Mammary epithelial cell (primary cell): Measurements from ENCODE around the gene CTF1.

Experiments
- CTCF ChIP-seq, 2 donors: IDR thresholded peaks in 1 of 2; conservative IDR thresholded peaks in 1 of 2; 2 replicates each; pipeline ENCODE4 v1.5.1; 2011 to 2012; ENCODE audit warnings: inconsistent platforms in 2 of 2, low read length in 2 of 2, mild to moderate bottlenecking in 2 of 2, control low read depth in 1 of 2, low read depth in 1 of 2; ENCODE audit not compliant: insufficient read depth in 1 of 2; ENCODE audit errors: extremely low read depth in 1 of 2
- EZH2 ChIP-seq: IDR thresholded peaks from 2 replicates; pipeline ENCODE4 v1.6.1; 2012; ENCODE audit warnings: low read length, inconsistent platforms, borderline replicate concordance

GRCh38 chr16:30924076-30924912, 27.9 kb downstream of the CTF1 start:
- TF ChIP-seq CTCF (conservative IDR thresholded peaks at IDR 0.05 in 1 of 2, IDR thresholded peaks at IDR 0.05 in 1 of 2; ENCODE audit: extremely low read depth in 1 of 2, insufficient read depth in 1 of 2, low read depth in 1 of 2, low read length in 2 of 2) (no peak), EZH2 (no peak)
